NT2/D1 (cell line): Measurements from ENCODE around the gene CARD8.
"Not testable (repeated sequence)": the region's sequence is repeated elsewhere in the genome, so short reads cannot be mapped to it uniquely, and the experiment has no call there.

Source experiments
- DNase-seq: peaks from one replicate; pipeline ENCODE4 v3.0.0-alpha.2; 2011; ENCODE audit warnings: low read depth, low spot score
- H3K27me3 ChIP-seq: 2 replicates; pipeline ENCODE4 v1.6.0; 2011; ENCODE audit warnings: mild to moderate bottlenecking; ENCODE audit not compliant: insufficient read length, insufficient read depth
- H3K36me3 ChIP-seq: 2 replicates; pipeline ENCODE4 v1.6.1; 2011; ENCODE audit warnings: mild to moderate bottlenecking, low read length, mixed read lengths; ENCODE audit not compliant: insufficient read depth, insufficient read length
- H3K4me1 ChIP-seq: 2 replicates; pipeline ENCODE4 v1.5.1; 2011; ENCODE audit not compliant: insufficient read depth, insufficient read length
- H3K4me3 ChIP-seq: 2 replicates; pipeline ENCODE4 v1.5.1; 2011; ENCODE audit warnings: low read depth; ENCODE audit not compliant: insufficient read length
- H3K9ac ChIP-seq: 2 replicates; pipeline ENCODE4 v1.6.0; 2011; ENCODE audit warnings: low read depth; ENCODE audit not compliant: insufficient read length
- H3K9me3 ChIP-seq: 2 replicates; pipeline ENCODE4 v1.5.1; 2011; ENCODE audit warnings: mild to moderate bottlenecking, low read length; ENCODE audit not compliant: insufficient read depth
- SUZ12 ChIP-seq: IDR thresholded peaks from 2 replicates; pipeline ENCODE4 v1.6.1; 2011; ENCODE audit not compliant: insufficient read length, insufficient read depth; ENCODE audit errors: extremely low read depth
- YY1 ChIP-seq: IDR thresholded peaks from 2 replicates; pipeline ENCODE4 v1.6.1; 2011; ENCODE audit not compliant: insufficient read length, insufficient read depth
- ZNF274 ChIP-seq: IDR thresholded peaks from 2 replicates; pipeline ENCODE4 v1.6.1; 2011; ENCODE audit warnings: mild to moderate bottlenecking, low read depth, low read length

CARD8 gene

DNA sequence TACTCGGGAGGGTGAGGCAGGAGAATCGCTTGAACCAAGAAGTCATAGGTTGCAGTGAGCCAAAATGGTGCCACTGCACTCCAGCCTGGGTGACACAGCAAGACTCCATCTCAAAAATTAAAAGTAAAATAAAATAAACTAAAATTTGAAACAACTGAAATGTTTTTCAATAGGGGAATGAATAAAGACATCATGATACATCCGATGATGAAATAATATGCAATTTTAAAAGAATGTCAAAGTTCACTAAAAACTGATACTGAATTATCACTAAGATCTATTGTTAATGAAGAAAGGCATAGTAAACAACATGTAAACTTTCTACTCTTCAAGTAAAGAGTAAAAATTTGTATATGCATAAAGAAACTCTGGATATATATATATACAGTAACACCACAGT is 8.5 kb downstream of the CARD8 start:
- TF ChIP-seq SUZ12, result no peak
- TF ChIP-seq YY1, result no peak
- TF ChIP-seq ZNF274, result no peak
- no peaks in the 10 kb centered on the region for H3K9me3 ChIP-seq
- no peak for DNase-seq
- H3K9ac ChIP-seq, result no peak overlapping the region
- no peaks in the 10 kb centered on the region for H3K27me3 ChIP-seq
- no peaks in the 10 kb centered on the region for H3K4me1 ChIP-seq
- no peak overlapping the region for H3K4me3 ChIP-seq
- H3K36me3 ChIP-seq, result no peaks in the 10 kb centered on the region

DNA sequence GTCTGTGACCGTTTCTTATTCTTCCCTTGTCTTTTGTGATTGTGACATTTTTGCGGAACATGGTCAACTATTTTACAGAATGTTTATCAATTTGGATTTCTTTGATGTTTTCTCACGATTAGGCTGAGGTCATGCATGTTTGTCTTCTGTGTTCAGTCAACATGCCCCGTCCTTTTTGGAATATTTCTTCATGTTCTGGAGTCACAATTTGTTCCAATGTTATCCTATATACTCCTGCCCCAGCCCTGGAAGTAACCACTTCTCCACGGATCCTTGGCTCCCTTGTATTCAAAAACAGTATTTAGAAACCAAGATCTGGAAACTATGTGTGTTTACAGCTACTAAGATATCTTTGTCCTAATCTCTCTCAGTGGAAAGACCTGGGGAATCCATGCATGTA is 9.6 kb downstream of the CARD8 start:
- no peaks in the 10 kb centered on the region for H3K9me3 ChIP-seq
- H3K4me1 ChIP-seq, result no peaks in the 10 kb centered on the region
- H3K4me3 ChIP-seq, result no peak overlapping the region
- H3K9ac ChIP-seq, result no peak overlapping the region
- TF ChIP-seq SUZ12 (no peak), ZNF274 (no peak), YY1 (no peak)
- H3K27me3 ChIP-seq, result no peaks in the 10 kb centered on the region
- H3K36me3 ChIP-seq, result no peaks in the 10 kb centered on the region
- no peak for DNase-seq

DNA sequence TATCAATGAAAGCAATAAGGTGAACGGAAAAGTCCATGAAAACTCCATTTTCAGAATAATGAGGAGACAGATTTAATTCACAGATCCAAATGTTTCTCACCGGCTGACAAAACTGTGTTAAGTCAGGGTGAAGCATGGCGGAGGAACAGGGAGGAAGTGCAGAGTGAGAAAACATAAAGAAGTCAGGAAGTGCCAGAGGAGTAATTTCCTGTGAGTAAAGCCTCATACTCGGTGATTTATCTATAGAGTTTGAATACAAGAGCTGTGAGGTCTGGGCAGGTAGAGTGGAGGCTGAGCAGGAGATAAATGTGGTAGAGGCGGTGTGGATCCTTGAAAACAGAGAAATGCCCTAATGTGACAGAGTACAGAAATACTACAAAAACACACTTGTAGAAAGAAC is 11.4 kb downstream of the CARD8 start:
- no peaks in the 10 kb centered on the region for H3K4me1 ChIP-seq
- TF ChIP-seq SUZ12, result no peak
- no peak for TF ChIP-seq ZNF274
- no peak for TF ChIP-seq YY1
- no peaks in the 10 kb centered on the region for H3K9me3 ChIP-seq
- no peak overlapping the region for H3K4me3 ChIP-seq
- H3K27me3 ChIP-seq, result no peaks in the 10 kb centered on the region
- H3K36me3 ChIP-seq, result peaks cover 4% of the 10 kb centered on the region
- no peak for DNase-seq
- H3K9ac ChIP-seq, result no peak overlapping the region

DNA sequence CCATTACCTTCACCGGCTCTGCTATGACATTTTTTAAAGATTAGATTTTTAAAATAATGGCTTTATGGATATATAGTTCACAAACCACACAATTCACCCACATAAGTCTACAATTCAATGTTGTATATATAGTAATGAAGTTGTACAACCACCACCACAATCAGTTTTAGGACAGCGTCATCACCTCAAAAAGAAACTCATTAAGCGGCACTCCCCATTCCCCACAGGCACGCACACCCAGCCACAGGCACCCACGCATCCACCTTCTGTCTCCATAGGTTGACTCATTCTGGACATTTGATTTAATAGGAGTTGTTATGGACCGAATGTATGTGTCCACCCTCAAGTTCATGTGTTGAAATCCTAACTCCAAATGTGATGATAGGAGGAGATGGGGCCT is 13.9 kb downstream of the CARD8 start:
- H3K9me3 ChIP-seq, H3K27me3 ChIP-seq, H3K4me3 ChIP-seq, DNase-seq, H3K4me1 ChIP-seq, H3K36me3 ChIP-seq, H3K9ac ChIP-seq: not testable (repeated sequence)

DNA sequence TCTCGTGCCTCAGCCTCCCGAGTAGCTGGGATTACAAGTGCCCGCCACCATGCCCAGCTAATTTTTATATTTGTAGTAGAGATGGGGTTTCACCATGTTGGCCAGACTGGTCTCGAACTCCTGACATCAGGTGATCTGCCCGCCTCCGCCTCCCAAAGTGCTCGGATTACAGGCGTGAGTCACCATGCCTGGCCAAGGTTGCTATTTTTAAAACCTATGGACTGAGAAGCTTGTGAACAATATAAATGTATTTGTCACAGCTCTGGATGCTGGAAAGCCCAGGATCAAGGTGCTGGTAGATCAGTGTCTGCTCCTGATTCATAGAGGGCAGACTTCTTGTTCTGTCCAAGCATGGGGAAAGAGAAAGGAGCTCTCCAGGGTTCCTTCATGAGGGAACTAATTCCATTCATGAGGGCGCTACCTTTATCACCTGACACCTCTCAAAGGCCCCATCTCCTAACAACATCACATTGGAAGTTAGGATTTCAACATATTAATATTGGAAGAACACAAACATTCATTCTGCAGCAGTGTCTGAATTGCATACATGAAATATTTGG is 16.1 kb downstream of the CARD8 start:
- DNase-seq, result no peak
- TF ChIP-seq ZNF274, result no peak
- no peak for TF ChIP-seq SUZ12
- TF ChIP-seq YY1, result no peak

DNA sequence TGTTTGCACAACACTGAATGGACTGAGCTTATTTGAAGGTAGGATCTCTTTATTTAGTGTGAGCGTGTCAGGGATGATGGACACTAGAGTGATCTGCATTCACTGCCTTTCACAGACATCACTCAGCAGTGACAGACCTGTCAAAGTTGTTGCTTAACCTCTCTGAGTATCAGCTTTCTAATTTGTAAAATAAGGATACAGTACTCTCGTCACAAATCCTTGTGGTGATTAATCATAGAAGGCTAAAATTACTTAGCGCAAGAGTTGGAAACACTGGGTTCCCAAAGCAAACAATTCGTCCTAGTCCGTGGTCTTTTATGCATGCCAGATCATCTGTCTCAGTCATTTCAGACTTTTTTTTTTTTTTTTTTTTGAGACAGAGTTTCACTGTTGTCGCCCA is 16.6 kb downstream of the CARD8 start:
- Histone ChIP-seq H3K9me3 (no peaks in the 10 kb centered on the region), H3K4me3 (no peak overlapping the region), H3K36me3 (peaks cover 4% of the 10 kb centered on the region), H3K27me3 (no peaks in the 10 kb centered on the region), H3K4me1 (no peaks in the 10 kb centered on the region), H3K9ac (no peak overlapping the region)
- no peak for TF ChIP-seq SUZ12
- no peak for TF ChIP-seq YY1
- no peak for TF ChIP-seq ZNF274
- no peak for DNase-seq

More for the DNA sequence above, 16.1 kb downstream of the CARD8 start:
- H3K4me1 ChIP-seq, result no peaks in the 10 kb centered on the region
- H3K9ac ChIP-seq, result no peak overlapping the region
- no peaks in the 10 kb centered on the region for H3K27me3 ChIP-seq
- H3K36me3 ChIP-seq, result peaks cover 4% of the 10 kb centered on the region
- H3K9me3 ChIP-seq, result no peaks in the 10 kb centered on the region
- H3K4me3 ChIP-seq, result no peak overlapping the region

DNA sequence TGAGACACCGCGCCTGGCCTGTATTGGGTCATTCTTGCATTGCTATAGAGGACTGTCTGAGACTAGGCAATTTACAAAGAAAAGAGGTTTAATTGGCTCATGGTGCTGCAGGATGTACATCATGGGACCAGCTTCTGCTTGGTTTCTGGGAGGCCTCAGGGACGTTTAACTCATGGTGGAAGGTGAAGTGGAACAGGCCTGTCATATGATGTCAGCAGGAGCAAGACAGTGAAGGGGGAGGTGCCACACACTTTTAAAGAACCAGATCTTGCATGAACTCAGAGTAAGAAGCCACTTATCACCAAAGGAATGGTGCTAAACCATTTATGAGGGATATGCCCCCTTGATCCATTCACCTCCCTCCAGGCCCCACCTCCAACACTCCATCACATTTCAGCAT is 18.7 kb downstream of the CARD8 start:
- no peak for TF ChIP-seq SUZ12
- no peak for TF ChIP-seq ZNF274
- no peak for TF ChIP-seq YY1
- Histone ChIP-seq H3K4me3 (no peak overlapping the region), H3K27me3 (no peaks in the 10 kb centered on the region), H3K9me3 (no peaks in the 10 kb centered on the region), H3K4me1 (no peaks in the 10 kb centered on the region), H3K36me3 (peaks cover 4% of the 10 kb centered on the region), H3K9ac (no peak overlapping the region)
- DNase-seq, result no peak

DNA sequence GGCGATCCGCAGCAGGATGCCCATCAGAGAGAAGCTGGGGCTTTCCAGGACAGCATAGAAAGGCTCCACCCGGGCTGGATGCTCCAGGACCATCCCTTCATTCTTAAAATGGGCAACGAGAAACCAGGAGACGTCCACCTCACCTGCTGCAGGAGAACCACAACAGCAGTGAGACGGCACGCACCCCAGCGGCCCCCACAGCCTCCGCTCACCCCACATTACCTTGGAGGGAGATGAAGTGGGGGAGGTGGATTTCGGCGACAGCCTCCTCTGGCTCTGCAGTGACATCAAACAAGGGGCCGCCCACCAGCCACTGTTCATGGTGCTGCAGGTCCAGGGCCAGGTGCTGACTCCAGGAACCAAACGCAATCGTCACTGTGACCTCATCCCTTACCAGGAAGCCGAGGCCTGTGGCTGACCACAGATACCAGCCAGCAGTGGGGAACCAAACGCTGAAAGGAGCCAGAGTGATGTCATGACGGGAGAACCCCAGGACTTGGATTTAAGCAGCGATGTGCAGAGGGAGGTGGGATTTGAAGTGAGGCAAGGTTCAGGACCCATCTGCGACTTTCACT is 25.1 kb downstream of the CARD8 start:
- Histone ChIP-seq H3K9me3 (no peaks in the 10 kb centered on the region), H3K4me1 (no peaks in the 10 kb centered on the region), H3K36me3 (no peaks in the 10 kb centered on the region), H3K27me3 (no peaks in the 10 kb centered on the region), H3K4me3 (no peak overlapping the region), H3K9ac (no peak overlapping the region)
- DNase-seq, result no peak
- TF ChIP-seq SUZ12 (no peak), YY1 (no peak), ZNF274 (no peak)
